HG03432 (cell line): ENCODE results near the gene SOX9.

ENCODE experiments used
- ATAC-seq: cut with Tn5 transposase; IDR thresholded peaks from one replicate; pipeline ENCODE4 v1.9.1; 2021; ENCODE audit warnings: mild to moderate bottlenecking, moderate library complexity; ENCODE audit not compliant: unreplicated experiment

SOX9 gene

DNA sequence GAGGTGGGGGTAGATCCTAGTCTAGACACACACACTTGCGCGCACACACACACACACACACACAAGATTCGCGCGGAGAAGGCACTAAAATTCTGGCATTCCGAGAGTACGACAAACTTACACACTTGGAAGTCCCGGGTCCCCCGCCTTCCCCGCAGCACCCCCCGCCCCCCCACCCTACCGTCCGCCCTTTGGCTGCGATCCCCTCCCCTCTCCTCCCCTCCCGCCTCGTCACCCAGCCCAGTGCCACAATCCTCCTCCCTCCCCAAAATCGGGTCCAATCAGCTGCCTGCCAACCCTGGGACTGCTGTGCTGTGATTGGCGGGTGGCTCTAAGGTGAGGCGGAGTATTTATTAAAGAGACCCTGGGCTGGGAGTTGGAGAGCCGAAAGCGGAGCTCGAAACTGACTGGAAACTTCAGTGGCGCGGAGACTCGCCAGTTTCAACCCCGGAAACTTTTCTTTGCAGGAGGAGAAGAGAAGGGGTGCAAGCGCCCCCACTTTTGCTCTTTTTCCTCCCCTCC, at the start of gene SOX9:
Gene SOX9 (plus strand): TSS at position 379 of the 522 bp plus-strand sequence. CDS start 372 bp downstream, outside the sequence.
- ATAC-seq: peak; percentile 85

DNA sequence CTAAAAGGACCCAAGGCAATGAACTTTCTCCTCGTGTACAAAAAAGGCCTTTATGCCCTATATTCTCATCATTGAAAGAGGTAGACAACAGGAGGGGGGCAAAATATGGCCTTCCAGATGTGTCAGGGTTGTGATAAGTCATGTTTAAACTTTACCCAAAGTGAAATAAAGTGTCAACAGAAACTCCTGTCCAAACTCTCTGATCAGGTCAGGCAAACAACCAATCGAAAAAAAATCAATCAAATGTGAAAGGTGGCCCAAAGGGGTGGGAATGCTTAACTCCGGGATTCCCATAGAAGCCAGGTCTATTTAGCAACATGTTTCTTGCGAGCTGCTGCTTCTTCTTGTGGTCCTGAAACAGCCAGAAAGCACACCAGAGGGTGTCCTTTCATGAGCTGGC, 49.5 kb upstream of the SOX9 start:
- no peak for ATAC-seq

DNA sequence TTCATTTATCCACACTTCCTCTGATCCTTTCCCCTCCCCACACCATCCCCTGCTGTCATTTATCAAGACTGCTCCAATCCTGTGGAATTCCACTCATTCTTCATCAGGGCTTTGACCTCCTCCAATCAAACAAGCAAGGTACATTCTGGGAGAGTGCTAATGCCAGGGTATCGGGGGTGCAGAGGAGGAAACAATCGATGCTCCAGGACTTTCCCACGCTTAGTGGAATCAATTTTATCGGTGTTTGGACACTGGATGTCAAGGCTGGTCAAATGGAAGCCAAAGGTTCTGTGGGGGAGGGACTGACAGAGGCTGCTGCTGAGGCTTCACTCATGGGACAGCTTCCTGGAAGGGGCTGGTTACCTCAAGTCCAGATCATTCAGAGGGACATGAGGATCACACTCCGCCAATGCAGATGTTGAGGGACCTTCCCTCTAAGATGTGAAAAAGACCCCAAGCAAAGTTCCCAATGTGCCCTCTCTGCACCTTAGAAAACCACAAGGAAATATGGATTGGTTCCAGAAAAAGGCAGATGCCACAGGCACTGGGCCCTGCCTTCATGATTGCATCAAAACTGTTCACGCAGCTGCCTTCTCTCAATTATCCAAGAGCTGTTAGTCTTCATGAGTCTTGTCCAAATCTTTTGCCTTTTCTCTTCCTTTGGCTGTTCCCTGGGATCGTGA, 44.7 kb upstream of the SOX9 start:
- no peak for ATAC-seq

DNA sequence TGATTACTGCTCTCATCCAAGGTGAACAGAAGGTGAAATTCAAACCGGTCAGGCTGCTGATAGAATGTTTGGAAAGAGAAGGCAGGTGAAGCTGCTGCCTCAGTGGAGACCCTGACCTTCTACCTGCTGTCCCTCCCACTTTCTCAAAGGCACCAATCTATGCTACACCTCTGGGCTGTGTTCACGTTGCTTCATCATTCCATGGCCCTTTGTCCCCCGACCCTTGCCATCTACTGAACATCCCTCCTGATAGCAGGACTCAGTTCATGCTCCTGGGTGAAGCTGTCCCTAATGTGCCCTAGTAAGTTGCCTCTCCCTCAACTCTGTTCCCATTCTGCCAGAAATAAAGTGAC, 44.2 kb upstream of the SOX9 start:
- ATAC-seq: no peak

DNA sequence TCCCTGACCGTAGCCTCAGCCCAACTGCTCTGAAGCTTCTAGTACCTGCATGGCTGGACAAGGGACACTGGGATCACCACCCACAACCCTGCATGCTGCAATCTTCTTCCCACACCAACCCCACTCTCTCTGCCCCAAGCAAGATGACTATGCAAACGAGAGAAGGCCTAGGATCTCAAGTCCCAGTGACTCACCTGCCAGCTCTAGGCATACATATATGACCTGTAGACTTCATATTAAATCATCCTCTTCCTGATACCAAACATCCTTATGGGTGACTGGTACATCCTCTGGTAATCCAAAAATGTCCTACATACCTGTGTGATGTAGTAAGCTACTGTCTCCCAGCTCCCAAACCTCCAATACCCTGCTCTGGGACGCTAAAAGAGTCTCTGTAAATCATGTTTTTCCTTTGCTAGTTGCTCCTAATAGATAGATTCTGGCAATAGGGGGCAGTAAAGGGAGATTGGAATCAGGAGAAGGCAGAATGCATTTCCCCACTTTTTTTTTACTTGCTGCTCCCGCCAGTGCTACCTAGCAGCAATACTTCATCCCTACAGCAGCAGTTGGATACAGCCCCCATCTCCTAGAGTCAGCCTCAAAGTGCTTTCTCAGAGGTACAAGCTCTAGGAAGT, 43.4 kb upstream of the SOX9 start:
- no peak for ATAC-seq

DNA sequence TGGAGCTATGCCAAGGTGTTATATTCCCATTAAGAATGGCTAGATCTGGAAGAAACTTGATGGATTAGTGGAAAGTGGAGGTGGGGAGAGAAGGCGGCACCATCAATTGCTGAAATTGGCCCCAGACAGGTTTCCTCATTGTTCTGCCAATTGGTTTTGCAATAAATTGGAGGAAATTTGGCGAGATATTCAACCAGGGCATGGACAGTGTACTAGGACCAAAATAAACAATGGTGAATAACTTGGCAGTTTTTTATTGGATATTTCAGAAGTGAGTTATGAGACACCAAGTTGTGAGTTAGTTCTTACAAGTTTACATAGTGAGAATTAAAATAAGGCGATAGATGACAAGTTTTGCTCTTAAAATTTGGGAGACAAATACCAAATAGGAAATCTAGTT, 41.1 kb upstream of the SOX9 start:
- ATAC-seq: no peak

DNA sequence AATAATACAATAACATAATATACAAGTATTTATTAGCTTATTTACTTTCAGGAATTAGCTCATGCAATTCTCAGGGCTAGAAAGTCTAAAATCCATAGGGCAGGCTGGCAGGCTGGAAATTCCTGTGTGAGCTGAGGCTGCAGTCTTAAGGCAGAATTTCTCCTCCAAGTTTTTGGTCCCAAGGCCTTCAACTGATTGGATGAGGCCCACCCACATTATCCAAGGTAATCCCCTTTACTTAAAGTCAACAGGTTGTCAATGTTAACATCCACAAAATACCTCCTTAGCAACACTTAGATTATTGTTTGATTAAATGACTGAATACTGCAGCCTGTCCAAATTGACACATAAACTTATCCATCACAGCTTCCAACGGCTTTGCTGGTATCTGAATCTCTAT, 32.9 kb upstream of the SOX9 start:
- no peak for ATAC-seq

DNA sequence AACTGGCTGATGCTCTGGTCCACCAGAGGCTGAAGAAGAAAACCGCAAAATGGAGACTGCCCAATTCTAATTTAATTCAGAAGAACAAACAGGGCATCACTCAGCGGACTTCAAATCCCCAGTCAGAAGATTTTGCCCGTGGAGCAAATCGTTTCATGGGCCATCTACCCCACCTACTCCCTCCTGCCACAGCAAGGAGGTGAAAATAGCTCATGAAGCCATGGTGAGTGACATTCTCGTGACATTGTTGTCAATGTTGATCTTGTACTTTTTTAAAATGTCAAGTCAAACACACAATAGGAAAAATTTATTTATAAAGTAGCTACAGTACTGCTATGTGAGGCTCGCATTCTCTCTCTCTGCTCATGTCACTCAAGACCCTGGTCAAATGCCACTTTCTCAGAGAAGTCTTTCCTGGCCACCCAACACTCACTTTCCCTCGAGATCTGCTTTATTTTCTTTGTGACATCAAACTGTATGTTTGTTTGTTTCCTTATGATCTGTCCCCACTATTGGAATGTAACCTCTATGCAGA, 31.3 kb upstream of the SOX9 start:
- ATAC-seq: no peak

DNA sequence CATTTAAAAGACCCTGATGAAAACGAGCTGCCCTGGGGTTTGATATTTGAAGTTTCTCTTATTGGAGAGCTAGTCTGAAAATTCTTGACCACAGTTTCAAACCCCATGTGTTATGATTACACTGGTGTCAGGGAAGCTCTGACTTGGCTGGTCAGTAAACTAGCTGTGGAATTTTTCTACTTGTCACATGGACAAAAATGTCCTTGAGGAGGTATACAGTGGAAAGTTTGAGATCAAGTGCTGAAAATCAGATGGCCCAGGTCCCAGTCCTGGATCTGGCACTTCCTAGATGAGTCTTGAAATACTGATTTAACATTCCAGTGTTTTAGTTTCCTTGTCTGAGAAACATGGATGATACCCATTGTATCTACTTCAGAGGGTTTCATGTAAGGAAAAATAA, 30.7 kb upstream of the SOX9 start:
- no peak for ATAC-seq

DNA sequence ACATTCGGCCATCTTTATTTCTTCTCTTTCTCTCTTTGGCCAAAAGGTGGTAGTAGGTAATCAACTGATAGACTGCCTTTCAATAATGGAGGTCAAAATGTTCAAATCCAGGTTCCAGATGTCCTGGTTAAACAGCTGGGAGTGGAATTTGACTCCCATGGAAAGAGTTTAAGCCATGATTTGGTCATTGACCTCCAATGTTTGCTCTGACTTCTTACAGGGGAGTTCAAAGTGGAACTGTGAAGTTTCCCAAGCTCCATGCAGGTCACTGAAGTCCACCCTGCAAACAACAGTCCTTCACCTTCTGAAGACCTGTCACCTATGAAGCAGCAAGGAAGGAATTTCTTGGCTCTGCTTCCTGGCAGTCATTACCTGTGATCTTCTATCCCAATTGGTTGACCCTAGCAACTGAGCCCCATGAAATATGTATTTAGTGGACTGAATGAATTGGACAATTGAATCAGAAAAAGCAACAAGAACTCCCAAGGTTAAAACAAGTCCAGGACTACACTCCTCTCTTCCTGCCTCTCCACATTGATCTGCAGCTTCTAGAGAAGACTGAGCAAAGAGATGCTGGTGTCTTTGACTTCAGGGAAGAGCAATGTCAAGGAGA, 28.0 kb upstream of the SOX9 start:
- no peak for ATAC-seq

DNA sequence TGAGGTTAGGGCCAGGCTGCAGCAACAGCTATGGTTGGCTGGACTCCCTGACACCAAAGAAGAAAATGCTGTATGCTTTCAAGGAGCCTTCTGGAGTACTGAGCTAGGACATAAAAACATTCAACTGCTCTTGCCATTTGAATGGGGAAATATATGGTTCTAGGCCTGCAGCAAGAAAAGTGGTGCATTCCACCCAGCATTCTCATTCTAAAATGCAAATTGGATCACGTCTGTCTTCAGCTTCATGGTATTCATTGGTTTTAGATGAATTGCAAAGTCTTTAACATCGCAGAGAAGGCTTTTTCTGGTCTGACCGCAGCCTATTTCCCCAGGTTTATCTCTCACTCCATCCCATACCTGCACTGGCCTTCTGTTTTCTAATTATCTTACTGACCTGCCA, 27.1 kb upstream of the SOX9 start:
- ATAC-seq: no peak

DNA sequence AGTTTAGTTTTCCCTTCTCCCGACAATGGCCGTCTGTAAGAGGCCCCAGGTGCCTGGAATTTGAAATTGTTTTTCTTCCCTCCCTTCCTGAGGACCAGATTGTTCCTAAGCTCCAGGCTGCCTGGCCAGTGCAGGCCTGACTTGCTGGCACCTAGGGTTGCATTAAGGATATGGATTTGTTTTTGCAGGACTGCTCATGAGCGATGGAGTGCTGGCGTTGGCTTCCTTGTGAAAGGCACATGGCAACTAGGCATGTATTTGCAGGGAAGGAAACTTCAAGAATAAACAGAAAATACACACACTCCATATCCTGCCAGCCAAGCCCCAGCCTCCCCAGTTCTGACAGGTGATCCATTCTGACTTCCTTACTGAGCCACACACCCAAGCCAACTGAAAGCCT, 25.5 kb upstream of the SOX9 start:
- ATAC-seq: no peak

DNA sequence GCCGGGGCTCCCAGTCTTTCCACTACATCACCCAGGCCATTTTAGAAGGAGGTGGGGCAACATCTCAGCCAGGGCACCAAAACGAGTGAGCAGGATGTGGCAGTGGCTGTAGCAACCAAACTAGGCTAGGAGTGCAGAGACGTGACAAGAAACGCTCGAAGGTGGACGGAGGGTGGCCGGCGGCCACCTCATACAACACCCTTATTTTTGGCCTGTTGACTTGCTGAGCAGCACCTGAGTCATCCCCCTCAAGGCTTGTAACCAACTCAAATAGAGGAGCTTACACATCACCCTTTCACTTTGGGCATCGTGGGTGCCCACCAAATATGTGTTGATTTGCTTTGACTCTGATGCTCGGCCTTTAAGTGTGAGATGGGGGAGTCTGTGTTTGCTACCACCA, 23.7 kb upstream of the SOX9 start:
- ATAC-seq: no peak

DNA sequence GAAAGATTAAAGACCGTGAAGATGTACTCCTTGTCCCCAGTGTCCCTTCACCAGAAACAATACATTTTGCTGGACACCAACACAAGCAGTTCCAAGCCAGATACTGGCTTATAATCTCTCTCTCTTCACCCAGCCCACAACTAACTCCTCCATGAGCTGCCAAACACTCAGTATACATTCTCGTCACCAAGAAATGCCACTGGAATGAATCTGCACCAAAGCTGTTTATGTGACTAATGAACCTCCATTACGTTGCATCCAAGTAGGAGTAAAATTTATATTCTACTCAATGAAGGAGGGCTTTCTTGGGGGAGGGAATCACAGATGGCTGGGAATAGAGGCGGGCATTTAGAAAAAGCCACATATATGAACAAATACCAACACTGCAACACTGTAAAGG, 20.9 kb upstream of the SOX9 start:
- ATAC-seq: no peak

DNA sequence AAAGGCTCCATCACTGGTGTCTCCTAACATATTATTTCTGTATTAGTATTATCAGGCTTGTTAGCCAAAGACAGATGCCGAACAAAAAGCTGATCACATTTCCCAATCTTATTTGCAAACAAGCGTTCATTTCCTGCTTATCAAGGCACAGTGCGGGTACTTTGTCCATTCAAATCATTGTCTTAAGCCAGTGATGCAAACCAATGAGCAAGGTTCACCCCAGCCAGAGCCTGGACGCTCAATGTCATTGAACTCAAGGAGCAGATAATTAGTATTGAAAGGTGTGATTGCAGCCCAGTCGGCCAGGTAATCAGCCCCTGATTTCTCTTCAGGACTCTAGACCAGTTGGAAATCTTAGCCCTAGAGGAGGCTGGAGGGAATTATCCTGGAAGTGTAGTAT, 20.4 kb upstream of the SOX9 start:
- ATAC-seq: no peak

DNA sequence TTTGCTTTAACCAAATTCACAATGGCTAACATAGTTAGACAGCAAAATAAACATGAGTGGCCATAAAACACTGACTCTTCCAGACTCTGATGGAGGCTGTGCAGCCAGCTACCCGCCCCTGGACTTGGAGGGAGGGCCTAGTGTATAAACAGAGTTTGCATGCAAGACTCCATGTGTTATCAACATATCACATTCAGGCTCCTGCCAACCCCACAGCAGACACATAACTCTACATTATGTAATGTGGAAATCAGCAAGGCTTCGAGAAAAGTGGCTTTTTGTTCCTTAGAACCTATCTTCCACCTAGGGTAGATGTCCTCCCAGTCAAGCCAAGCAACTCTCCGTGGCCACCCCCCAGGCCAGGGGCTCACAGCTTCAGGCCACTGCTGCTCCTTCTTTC, 19.3 kb upstream of the SOX9 start:
- ATAC-seq: no peak

DNA sequence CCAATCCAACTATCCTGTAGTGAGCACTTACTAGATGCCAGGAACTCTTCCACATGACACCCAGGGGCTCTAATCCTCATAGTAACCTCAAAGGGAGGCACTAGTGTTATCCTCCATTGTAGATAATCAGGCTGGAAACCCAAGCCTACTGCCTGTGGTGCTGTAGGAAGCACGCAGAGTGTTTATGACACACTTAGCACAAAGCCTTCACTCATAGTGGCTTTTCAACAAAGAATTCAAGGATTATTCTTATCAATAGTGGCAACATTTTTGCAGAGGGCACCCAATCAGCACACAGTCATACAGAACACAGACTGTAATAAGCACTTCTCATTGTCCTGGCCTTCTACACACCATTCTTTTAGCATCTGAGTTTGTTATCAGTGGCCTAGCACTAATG, 18.5 kb upstream of the SOX9 start:
- no peak for ATAC-seq

DNA sequence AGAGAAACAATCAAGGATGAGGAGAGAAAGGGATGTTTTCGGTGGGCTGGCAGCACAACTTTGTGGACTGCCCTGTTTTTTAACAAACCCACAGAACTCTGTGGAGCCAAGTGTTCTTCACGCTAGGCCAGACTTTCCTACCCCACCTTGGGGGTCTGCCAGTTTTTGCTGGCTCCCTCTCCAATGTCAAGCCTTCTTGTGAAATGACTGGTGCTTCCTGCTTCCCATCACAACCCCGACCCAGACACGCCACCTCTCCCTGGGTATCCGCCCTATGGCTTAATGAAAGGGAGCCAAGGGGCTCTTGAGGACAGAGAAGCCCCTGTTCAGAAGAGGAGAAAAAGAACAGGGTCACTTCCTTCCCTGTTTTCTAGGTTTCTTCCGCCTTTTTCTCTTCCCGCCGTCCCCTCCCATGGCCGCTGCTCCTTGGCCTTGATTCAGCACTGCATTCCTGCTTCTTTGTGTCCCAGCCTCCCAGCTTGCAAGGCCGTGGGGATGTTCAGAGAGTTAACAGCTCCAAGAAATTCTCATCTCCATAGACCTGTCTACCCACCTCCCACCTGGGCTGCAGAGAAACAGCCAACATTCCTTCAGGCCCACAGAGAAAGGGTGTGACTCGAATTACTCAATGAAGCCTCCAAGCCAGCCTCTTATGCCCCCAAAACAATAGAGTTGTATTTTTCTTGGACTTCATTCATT, 16.5 kb upstream of the SOX9 start:
- ATAC-seq: no peak

DNA sequence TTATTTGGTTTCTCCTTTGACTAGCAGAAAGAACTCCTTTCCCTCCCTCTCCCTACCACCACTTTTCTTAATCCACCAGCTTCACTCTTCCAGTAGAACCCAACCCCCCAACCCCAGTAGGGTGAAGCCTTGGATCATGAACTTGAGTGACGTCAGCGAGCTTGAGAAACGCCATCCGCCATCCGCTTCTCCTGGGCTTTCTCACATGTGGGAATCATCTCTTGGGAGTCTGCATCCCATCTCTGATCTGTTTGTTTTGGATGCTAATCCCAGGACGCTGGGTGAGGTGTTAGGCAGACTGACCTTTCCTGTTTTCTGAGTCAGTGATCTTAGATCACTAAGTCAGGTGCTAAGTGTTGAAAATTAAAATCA, 16.0 kb upstream of the SOX9 start:
- ATAC-seq: no peak

DNA sequence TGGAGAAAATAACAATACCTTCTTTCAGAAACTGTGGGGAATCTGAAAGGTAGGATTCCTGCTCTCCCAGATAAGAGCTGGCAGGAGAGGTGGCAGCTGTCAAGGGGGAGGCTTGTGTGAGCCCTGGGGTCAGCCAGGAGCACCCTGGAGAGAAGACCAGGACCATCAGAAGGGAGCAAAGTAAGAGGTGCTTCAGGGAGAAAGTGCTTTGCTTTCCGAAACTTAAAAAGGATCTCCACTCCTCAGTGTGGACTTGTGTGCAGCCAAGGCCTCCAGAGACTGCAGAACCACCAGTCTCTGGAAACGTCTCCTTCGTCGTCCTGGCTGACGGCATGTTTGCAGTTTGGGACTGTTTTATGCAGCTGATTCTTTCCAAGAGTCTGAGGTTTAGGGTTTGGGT, 13.7 kb upstream of the SOX9 start:
- ATAC-seq: no peak

DNA sequence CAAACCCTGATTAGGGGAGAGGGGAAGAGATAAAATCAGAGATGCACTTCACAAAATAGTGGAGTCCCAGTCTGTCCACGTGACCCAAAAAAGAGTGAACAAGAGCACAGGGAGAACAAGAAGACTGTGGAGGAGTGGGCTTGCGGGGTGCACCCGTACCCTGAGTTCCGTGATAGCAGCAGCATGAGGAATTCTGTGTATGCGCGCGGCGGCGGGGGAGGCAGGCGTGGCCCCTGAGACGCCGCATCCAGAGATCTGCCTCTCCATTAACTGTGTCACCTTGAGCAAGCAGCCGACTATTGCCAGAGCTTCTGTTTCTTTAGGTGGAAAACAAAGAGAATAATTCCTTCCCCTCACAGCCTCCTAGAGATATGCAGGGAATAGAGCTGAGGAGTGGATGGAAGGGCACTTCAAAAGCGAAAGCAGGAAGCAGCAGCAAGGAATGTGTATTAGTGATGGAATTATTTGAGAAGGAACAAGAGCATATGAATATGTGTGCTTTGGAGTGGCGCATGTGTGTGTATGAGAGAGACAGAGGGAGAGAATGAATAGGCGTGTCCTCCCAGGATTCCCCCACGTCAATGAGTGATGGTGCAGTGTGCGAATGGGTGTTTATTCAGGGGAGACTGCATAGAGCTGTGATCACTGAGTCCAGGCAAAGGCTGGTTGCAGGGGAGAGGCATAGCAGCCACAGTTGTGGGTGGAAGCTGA, 10.4 kb upstream of the SOX9 start:
- ATAC-seq: no peak
